Activated CD4-positive, CD25-positive, alpha-beta regulatory T cell treated with anti-CD3 and anti-CD28 coated beads, Interleukin-2, amount 50 U/mL, for 24 hours (primary cell): ENCODE measurements around the gene RUNX1.

Source experiments
- ATAC-seq, 2 donors: fragments of 150-1000 bp; cut with Tn5 transposase; one replicate each; pipeline ENCODE4 v1.10.0; 2021; ENCODE audit warnings: mild to moderate bottlenecking in 1 of 2, moderate library complexity in 1 of 2

RUNX1 gene

DNA sequence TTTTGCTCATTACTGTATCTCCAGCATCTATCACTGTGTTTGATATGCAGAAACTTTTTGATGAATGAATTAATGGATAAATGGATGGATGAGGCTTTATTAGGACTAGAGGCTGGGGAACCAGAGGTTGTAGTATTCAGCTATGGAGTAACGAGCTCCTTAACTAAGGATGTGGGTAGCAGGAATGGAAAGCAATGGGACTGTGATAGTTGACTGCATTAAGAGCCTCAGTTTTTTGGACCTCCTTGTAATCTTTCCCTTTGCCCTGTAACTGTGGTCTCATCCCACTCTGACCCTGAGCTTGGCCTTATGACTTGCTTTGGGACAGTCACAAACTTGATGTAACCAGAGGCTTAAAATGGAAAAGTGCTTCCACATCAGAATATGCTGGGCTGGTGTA lies 9.0 kb upstream of the RUNX1 start:
- ATAC-seq, result no peak

DNA sequence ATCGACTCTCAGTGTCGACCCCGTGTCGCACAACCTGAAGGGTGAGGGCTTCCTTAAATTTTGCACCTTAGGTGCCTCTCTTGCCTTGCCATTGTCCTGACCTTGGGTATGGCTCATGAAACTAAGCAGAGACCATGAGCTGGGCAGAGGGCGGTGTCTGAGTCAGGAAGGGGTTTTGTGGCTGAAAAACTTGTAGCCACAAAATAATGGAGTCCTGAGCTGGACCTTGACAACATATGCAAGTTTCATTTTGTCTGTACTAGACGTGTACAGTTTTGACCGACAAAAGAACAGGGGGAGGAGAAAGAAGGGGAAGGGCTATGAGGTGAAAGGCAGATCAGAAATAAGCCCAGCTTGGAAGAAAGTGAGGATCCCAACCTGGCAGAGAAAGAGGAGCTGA lies 8.3 kb upstream of the RUNX1 start:
- ATAC-seq, result no peak

DNA sequence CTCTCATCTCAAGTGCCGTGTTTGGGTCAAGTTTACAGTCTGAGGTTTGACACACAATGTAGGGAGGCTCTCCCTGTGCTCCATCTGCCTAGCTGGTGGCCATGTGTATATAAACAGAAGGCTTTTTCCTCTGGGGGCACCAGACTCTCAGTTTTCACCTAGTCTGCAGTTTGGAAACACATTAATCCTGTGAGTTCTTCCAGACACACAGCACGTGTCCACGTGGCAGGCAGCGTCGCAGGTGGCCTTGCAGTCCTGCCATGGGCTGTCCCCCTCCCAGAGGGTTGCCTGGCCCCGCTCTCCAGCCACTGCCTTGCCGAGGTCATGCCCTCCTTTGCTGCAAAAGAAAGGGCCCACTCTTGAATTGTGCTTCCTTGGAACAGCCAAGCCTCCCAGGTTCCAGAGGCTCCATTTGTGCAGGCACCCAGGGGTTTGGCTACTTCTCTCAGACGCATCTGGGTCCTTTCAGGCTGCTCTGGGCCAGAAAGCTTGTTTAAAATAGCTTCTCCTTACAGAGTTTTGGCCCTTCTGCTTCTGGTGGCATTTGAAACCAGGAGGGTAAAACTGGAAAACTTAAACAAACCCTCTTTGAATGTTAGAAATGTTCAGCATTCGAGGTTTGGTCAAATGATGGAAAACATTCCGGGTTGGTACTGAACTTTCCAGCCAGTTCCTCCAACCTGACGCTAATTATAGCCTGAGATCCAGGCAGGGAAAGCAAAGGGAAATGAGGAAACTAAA lies 4.4 kb upstream of the RUNX1 start:
- ATAC-seq, result no peak

DNA sequence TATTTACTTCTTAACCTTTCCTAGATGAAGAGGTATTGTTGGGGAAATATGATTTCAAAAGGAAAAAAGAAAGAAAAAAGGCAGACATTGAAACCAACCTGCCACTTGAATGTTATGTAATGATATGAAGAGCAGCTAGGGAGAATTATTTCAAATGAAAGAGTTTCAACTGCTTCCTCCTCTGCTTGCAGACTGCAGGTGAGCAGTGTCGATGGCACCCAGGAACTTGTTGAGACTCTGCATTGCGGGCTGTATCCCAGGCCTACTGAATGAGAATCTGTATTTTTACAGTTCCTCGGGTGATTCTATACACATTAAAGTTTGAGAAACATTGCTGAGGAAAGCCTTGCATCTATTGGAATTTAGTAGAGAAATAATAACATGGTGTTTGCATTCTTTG lies 3.7 kb upstream of the RUNX1 start:
- no peak for ATAC-seq

DNA sequence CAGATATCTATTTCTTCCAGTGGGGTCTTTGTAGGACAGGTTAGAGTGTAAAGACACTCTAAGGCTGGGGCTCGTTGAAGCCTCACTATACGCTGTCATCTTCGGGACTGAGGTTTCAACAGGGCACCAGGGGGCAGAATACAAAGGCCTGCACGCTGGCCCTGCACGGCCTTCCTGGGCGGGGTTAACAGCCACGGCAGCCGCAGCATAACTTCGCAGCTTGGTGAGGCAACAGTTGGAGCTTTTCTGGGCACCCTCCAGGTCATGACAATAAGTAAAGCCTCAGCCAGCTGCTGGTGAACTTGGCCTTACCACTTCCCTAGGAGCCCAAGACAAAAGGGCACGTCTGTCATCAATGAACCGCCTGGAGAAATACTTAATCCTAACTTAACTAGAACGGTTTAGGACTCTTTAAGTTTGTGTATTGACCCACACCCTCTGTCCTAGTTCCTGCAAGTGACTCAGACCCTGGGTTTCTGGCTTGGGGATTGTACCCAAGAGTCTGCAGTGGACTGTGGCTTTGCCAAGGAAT lies 2.3 kb upstream of the RUNX1 start:
- ATAC-seq, result peak; percentile 23 to 37

DNA sequence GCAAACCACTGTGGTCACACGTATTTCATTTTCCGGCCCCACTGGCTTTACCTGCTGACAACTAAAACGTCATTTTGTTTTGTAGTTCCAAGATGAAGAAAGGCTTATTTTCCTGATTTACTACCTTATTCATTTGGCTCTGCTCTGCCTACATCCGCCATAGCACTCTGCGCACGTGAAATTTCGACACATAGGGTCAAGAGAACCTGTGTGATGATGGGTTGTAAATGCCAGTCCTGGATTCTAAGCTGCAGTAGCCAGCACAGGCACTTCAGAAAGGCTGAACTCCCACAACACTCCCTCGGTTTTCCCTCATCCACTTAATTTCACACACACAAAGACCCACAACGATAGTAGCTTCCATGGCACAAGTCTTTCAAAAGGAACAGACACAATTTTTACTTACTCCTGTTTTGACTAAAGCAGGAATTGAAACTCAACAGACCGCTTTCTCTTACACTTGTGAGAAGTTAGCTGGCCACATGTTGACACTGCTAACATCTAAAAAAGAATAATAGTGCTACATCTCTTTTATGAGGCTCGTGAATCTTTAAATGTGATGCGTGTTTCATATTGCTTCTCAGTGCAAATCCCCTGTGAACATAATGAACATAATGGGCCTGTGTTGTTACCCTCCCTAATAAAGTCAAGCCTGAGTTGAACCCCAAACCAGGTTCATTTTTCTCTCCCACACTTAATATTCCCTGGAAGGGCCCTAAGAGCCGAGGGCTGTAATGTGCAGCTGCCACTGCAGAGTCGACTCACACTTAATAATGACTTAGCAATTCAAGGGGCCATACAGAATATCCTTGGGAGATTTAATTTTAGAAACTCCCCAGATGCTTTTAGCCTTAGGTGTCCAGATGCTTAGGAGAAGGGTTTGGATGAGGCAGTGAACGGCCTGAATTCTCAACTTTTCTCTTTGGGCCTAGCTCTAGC lies 1.5 kb upstream of the RUNX1 start:
- no peak for ATAC-seq

DNA sequence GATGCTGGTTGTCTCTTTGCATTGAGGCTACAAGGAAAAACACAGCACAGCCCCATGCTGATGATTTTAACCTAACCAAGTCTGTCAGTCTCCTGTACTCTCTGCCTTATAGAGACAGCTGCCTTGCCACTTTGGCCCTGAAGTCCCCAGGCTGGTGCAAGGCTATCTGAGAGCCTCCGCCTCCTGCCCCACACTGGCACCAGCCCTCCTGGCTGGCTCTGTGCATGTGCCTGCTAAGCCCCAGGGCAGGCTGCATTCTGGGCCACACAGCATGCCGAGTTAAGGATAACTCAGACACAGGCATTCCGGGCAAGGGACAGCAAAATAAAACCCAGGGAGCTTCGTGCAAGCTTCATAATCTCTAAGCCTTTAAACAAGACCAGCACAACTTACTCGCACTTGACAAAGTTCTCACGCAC lies 910 bp downstream of the RUNX1 start:
- no peak for ATAC-seq

DNA sequence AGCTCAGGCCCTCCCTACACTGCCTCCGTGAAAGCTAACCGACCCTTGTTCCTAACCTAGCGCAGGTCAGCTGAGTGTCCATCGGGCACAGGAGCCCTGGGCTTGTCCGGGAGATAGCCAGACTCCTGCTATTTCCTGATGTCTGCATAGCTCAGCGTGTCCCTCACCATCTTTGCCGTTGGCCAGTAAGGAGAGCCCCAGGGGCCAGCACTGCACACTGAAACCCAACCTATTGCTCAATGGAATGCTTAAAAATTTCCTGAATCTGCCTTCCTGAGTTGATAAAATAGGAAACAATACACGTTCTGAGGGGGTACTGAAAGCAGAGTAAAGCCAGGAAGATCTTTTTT lies 2.2 kb downstream of the RUNX1 start:
- no peak for ATAC-seq

DNA sequence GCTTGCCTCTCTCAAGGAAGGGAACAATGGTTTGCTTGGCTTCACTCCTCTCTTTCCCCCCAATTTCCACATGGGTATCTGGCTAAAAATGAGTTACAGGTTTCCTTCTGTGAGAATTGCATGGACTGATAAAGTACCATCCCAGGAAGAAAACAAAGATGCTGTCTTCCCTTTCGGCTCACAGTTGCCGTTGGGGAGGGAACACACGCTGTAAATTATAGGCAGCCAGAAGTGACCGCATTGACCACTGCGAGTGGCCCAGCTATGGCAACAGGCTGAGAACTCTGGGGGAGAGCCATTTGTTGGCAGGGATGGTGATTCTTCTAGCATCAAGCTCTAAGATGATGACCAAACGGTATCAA lies 2.9 kb downstream of the RUNX1 start:
- ATAC-seq, result no peak

DNA sequence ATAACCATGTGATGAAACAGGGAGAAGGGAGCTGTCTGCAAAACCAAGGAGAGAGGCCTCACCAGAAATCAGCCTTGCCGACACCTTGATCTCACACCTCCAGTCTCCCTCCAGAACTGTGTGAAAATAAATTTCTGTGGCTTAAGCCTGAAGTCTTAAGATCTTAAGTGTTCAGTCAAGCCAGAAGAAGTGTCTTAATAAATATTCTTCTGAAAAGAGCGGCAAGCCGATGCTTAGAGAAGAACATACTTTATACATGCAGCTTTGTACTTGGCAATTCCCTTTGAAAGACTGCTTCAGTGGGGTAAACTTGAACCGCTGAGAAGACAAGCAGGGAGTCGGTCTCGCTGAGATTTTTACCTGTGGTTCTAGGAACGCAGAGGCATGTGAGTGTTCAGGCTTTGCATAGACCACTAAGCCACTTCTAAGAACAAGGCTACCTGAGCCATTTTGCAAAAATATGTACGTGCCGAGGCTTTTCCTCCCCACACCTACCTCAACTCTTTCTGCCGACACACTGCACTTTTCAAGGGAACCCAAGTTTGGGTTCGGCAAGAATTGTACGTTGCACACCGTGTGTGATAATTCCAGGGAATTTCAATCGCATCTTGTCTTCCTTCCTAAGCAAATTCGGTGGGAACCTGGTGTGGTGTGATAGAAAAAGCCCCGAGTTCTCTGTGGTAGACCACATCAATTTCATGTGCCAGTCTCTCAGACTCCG lies 3.4 kb downstream of the RUNX1 start:
- ATAC-seq, result peak; percentile 5 to 9

DNA sequence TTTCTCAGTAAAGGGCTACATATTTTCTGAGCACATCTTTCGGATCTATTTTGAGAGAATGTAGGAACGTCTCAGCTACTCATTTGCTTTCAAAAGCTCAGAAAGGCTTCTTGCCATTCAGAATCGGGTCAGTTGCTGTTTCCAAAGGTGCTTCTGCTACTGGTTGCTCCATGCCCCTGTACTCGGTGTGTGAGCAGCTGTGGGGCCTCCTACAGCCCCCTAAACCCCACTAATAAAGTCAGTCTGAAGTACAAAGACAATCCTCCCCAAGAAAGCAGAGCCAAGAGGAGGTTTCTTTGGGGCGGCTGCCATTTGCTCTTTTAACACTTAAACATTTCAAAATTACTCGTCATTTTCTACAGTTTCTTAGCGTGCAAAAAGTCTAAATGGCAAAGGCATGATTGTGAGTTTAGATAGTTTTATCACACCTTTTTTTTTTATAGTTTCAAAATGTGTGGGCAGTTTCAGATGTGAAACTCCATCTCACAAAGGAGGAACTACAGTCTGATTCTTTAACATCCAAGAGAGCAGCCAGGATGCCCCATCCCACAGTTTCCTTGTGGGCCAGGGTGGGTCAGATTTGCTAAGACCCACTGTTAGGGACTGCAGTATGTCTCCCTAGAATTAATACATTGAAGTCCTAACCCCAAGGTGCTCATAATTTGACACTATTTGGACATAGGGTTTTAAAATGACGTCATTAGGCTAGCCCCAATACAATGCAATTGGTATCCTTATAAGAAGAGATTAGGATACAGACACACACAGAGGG lies 4.1 kb downstream of the RUNX1 start:
- peak; percentile 0 to 3 for ATAC-seq

DNA sequence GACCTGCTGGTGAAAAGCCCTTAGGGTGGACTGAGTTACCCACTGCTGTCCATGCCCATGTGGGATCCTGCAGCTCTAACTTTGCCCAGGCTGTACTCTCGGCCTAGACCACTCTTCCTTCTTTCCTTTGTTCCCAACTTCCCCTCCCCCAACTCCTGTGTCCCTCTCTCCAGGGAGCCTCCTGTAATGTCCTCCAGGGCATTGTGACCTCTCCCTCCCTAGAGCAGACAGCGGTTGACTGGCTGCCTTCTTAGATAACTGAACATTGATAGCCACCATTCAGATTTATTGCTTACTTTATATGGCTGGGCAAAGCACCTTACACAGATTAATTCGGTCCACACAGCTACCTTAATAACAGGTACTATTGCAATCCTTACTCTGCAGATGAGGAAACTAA lies 5.0 kb downstream of the RUNX1 start:
- no peak for ATAC-seq

DNA sequence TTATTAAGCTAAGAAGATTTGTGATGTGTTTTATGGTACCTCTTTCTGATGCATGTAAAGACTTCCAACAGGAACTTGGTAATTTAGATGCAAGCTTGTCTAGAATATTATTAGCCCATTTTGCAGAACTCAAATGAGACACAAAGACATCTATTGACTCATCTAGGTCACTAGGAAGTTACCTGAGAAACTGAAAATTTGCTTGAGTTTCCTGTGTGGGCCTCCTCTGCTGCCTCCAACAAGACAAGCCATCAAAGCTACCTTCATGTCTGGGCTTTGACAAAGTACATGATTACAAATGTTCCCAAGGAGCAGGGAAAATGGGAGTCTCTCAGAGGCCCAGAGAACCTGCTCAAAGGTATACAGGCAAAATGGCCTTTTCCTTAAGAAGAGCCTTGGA lies 5.6 kb downstream of the RUNX1 start:
- peak in 1 of 2 donors; percentile 9 for ATAC-seq

DNA sequence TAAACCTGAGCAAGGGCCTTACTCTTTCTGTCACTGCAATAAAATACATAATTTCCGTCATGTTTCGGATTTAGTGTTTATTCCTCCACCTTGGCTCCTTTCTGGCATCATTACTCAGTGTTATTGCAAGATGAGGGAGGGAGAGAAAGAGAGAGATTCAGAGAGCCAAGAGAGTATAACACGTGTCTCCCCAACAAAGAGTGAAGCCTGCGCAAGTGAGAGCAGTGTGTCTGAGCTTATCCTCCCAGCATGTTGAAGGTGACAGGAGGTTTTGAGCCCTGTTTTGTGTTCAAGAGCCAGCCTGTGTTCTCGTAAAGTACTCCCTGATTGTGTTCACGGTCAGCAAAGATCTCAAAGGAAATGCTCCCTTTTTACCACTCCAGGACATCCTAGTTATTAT lies 6.3 kb downstream of the RUNX1 start:
- ATAC-seq, result no peak

DNA sequence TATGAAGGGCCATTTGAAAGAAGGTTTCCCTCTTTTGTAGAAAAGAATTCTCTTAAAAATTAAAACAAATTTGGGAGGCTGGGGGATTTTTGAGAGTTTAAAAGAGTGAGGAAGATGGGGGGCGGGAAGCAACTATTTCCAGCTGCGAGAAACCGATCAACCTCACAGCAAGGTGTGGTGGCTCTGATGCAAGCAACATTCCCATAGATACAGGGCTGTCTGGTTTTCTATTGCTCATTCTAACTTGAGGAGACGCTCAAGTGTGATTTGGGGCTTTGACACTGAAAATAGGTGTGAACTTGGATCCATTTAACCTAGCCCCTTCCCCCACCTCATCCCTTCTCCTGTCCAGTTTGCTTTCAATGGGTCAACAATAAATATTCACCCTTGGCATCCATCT lies 7.2 kb downstream of the RUNX1 start:
- no peak for ATAC-seq

DNA sequence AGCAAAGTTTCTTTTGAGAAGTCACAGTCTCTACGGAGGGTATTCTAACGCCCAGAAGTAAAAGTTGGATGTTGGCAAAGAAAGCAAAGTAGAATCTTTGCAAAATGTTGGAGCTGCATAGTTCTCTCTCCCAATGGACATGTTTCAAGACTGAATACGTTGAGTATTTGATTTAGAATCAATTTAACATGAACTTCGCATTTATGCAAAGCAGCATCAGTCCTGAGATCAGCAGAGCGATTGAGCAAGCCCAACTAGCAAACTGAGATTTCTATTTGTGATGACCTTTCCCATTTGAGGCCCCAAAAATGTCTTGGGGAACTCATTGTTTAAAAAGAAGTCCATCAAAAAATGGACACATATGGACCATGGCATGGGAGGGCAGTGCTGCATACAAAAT lies 8.0 kb downstream of the RUNX1 start:
- ATAC-seq, result no peak

DNA sequence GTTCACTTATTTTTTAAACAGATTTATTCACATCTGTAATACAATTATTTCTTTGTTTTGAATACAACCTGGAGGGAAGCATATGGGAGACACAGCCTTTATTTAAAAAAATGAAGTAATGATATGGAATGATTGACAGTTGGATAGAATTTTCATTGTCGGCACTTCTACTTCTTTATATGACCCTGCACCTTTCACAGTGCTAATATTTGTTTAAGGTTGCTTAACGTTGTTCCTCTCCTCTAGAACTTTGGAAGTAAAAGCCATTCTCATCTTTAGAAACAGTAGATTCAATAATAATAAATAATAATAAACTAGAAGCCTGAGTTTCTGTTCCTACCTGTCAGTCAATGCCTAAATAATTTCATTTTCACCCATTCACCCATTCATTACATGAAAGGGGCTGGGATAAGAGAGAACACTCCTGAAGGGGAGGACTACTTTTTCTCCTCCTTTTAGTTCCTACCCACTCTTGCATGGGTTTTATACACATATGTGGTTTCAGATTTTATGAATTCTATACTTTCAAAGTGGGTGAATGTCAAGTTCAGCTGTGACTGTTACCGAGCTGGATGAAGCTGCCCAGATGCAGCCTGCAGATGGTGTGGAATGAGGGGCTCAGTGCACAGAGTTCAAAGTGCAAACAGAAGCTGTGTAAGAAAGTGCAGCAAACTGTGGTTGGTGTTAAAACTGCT lies 9.4 kb downstream of the RUNX1 start:
- peak in 1 of 2 donors; percentile 2 for ATAC-seq

DNA sequence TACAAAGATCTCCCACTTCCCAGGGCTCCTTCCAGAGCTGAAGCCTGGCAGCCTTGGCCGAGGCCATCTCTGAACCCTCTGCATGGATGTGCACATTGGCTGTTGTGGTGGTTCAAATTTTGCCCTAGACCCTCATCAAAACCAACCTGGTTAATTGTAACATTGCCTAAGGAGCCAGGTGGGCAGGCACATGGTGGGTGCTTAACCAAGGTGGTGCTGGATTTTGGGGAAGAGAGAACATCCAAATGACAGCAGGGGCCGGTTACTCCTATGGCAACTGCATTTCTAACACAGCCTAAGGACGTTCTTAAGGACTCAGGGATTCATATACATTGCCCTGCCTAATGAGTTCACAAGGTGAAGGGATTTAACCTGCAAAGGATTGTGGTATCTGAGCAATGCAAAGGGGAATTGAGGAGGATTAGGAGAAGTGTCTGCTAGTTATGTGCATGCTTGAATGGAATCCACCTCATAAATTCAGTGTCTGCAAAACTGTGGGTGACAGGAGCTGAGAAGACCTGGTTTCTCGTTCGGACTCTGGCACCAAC lies 10.3 kb downstream of the RUNX1 start:
- ATAC-seq, result no peak

DNA sequence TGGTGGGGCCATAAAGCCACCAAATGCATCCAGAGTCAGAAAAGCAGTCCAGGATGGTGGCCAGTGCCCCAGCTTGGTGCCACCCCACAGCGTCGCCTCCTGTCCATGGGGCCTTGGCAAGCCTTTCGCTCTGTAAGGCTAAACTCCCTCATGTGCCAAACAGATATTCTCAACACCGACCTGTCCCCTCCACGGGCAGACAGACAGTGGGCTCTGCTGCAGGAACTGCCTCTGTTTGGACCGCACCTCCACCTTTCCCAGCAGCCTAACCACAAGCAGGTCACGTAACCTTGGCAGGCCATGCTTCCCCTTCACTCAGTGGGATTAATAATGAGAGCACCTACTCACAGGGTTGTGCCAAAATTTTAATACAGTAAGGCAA lies 11.7 kb downstream of the RUNX1 start:
- ATAC-seq, result no peak

DNA sequence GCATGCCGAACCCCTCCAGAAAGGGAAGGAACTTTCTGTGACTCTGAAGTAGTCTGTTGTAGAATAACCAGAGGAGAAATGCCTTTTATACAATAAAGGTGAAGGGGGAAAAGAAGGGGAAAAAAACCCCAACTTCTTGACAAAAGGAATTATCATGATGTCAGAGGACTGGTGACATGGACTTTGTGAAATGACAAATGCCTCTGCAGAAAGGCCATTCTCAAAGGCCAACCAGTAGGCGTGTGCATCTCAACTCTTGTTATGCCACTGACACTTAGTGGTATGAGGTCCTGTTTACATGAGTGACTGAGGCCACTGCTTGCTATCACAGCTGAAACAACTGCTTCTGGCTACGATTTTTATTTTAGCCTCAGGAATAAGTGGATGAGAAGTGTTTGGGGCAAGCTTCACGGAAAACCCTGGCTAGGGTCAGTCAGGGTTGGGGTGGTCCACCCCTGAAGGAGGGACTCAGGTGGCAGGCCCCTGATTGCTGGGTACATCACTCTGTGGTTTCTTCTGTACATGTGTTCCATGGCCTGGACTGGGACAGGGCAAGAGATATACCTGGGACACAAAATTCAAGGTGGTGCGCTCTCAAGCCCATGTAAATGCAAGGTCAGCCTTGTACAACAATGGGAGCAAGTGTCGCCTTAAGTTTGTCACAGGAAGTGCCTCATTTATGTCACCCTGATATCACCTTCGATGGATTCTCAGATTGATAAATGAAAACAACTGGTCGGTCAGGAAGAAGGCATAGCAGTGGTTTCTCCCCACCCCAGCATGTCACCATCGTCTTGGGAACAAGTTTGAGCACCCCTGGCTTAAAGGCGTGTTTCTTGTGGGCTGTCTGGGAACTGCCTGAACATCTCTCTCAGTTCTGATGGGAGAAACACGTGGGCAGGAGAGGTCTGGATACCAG lies 12.4 kb downstream of the RUNX1 start:
- peak; percentile 42 to 44 for ATAC-seq
